ENCODE measurements around the gene CDH13. TPM values are rescaled to one million over a fixed set of nuclear protein-coding genes. Genes with fewer than 3 reads are reported as not detected.
"Not testable (repeated sequence)": the region's sequence is repeated elsewhere in the genome, so short reads cannot be mapped to it uniquely, and the experiment has no call there.

Gene CDH13
- total and polyA plus RNA-seq, 2 donors (not counting 3 experiments of a cell fraction or from before 2014, with no cell fraction given): 96.6 to 124 TPM

DNA sequence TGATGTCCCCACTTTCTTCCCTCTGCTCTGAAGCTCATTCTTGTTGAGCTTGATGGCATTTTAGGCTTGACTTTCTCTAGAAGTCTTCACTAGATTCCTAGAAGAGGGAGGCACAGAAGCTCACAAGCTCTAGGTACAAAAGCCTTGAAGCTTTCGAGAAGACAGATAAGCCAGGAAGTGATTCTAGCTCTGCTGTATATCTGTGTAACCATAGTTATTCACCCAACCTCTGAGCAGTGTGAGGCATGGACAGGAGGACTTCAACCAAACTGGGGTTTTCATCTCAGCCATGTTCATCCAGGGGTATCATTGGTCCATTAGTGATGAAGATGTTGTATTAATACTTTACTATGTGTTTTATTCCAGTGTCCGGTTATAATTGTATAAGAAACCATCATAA lies 299.7 kb downstream of the CDH13 start:
- BruUV-seq (replicated peaks): no TSS peak
- DNase-seq (ENCODE audit: low read depth, low spot score) (no peak), FAIRE-seq (no peak)
- H3K9me3 ChIP-seq (replicated peaks; ENCODE audit: control insufficient read depth, insufficient read depth, low read length): no peaks in the 10 kb centered on the region
- no peak overlapping the region for H3K9ac ChIP-seq (replicated peaks; ENCODE audit: extremely low read depth, insufficient read depth, low read length)
- no peaks in the 10 kb centered on the region for H3K4me1 ChIP-seq (ENCODE audit: control insufficient read depth, extremely low read depth, insufficient read depth, low read length)
- intact Hi-C loops (cut with micrococcal nuclease) (no loop called here), dilution Hi-C loops (cut with MboI; ENCODE audit: extremely low pct_ligation_motif_present, low sequenced_read_pairs) (no loop called here)
- no peak overlapping the region for H3K4me3 ChIP-seq (replicated peaks in 1 of 3; ENCODE audit: insufficient read depth in 1 of 3, low read depth in 1 of 3, low read length in 3 of 3)
- no peaks in the 10 kb centered on the region for H3K9me1 ChIP-seq (replicated peaks; ENCODE audit: control insufficient read depth, extremely low read depth, insufficient read depth, low read length)
- no peaks in the 10 kb centered on the region for H3K36me3 ChIP-seq (ENCODE audit: control insufficient read depth in 2 of 2, extremely low read depth in 1 of 2, insufficient read depth in 2 of 2, low read length in 2 of 2)
- no peak for TF ChIP-seq EZH2 (IDR thresholded peaks at IDR 0.05; ENCODE audit: borderline replicate concordance, low read depth, low read length, severe bottlenecking)
- no peak for TF ChIP-seq GATA2 (IDR thresholded peaks at IDR 0.05; ENCODE audit: insufficient read depth, insufficient read length, low read depth, low read length)
- TF ChIP-seq MYC (IDR thresholded peaks at IDR 0.05; ENCODE audit: low read depth, low read length): no peak
- TF ChIP-seq POLR2A (IDR thresholded peaks at IDR 0.05; ENCODE audit: low read depth, low read length): no peak
- TF ChIP-seq, protein P1, sequence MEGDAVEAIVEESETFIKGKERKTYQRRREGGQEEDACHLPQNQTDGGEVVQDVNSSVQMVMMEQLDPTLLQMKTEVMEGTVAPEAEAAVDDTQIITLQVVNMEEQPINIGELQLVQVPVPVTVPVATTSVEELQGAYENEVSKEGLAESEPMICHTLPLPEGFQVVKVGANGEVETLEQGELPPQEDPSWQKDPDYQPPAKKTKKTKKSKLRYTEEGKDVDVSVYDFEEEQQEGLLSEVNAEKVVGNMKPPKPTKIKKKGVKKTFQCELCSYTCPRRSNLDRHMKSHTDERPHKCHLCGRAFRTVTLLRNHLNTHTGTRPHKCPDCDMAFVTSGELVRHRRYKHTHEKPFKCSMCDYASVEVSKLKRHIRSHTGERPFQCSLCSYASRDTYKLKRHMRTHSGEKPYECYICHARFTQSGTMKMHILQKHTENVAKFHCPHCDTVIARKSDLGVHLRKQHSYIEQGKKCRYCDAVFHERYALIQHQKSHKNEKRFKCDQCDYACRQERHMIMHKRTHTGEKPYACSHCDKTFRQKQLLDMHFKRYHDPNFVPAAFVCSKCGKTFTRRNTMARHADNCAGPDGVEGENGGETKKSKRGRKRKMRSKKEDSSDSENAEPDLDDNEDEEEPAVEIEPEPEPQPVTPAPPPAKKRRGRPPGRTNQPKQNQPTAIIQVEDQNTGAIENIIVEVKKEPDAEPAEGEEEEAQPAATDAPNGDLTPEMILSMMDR (IDR thresholded peaks at IDR 0.05; ENCODE audit: extremely low read depth in 1 of 2, insufficient read depth in 1 of 2, low read depth in 1 of 2, low read length in 2 of 2): no peak
- no peak for TF ChIP-seq FOS (IDR thresholded peaks at IDR 0.05; ENCODE audit: borderline replicate concordance, insufficient read depth, low read length)
- TF ChIP-seq, protein P2, sequence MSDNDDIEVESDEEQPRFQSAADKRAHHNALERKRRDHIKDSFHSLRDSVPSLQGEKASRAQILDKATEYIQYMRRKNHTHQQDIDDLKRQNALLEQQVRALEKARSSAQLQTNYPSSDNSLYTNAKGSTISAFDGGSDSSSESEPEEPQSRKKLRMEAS (IDR thresholded peaks at IDR 0.05; ENCODE audit: insufficient read depth, insufficient read length): no peak
- no peak for TF ChIP-seq POLR2AphosphoS5 (IDR thresholded peaks at IDR 0.05; ENCODE audit: insufficient read depth, low read depth, low read length)
- no peak for TF ChIP-seq JUN (IDR thresholded peaks at IDR 0.05; ENCODE audit: borderline replicate concordance, insufficient read depth, insufficient read length, low read depth)
- H4K20me1 ChIP-seq (replicated peaks; ENCODE audit: control insufficient read depth, extremely low read depth, insufficient read depth, low read length): no peaks in the 10 kb centered on the region
- no peak overlapping the region for H3K27ac ChIP-seq (ENCODE audit: insufficient read depth, low read depth, low read length)
- H3K4me2 ChIP-seq (ENCODE audit: insufficient read depth, low read length): no peak overlapping the region
- POLR2A ChIA-PET: no interaction called here
- H3K79me2 ChIP-seq (ENCODE audit: control insufficient read depth, insufficient read depth, low read length): no peaks in the 10 kb centered on the region
- H3K27me3 ChIP-seq (ENCODE audit: control insufficient read depth in 2 of 2, insufficient read depth in 2 of 2, low read length in 2 of 2): no peaks in the 10 kb centered on the region
- H2AFZ ChIP-seq (ENCODE audit: low read depth, low read length): no peak overlapping the region
- CTCF ChIA-PET: interaction anchor here (1.6 kb wide), 1 partner anchor 27 kb away, joined by 4 read pairs; no protein-coding TSS in a partner anchor

DNA sequence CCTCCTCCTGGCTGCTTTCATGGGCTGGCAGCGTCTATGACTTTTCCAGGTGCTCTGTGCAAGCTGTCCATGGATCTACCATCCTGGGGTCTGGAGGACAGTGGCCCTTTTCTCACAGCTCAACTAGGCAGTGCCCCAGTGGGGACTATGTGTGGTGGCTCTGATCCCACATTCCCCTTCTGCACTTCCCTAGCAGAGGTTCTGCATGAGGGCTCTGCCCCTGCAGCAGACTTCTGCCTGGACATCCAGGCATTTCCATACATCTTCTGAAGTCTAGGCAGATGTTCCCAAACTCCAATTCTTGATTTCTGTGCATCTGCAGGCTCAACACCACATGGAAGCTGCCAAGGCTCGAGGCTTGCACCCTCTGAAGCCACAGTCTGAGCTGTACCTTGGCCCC lies 307.2 kb downstream of the CDH13 start:
- peaks cover 27% of the 10 kb centered on the region for H3K4me1 ChIP-seq (ENCODE audit: control insufficient read depth, extremely low read depth, insufficient read depth, low read length)
- intact Hi-C loops (cut with micrococcal nuclease); H2AFZ ChIP-seq (ENCODE audit: low read depth, low read length); DNase-seq (ENCODE audit: low read depth, low spot score); H3K27me3 ChIP-seq (ENCODE audit: control insufficient read depth in 2 of 2, insufficient read depth in 2 of 2, low read length in 2 of 2); H4K20me1 ChIP-seq (replicated peaks; ENCODE audit: control insufficient read depth, extremely low read depth, insufficient read depth, low read length); BruUV-seq (replicated peaks); POLR2A ChIA-PET; dilution Hi-C loops (cut with MboI; ENCODE audit: extremely low pct_ligation_motif_present, low sequenced_read_pairs); H3K27ac ChIP-seq (ENCODE audit: insufficient read depth, low read depth, low read length); H3K9me1 ChIP-seq (replicated peaks; ENCODE audit: control insufficient read depth, extremely low read depth, insufficient read depth, low read length); H3K9me3 ChIP-seq (replicated peaks; ENCODE audit: control insufficient read depth, insufficient read depth, low read length); FAIRE-seq; H3K36me3 ChIP-seq (ENCODE audit: control insufficient read depth in 2 of 2, extremely low read depth in 1 of 2, insufficient read depth in 2 of 2, low read length in 2 of 2); H3K4me2 ChIP-seq (ENCODE audit: insufficient read depth, low read length); CTCF ChIA-PET; H3K79me2 ChIP-seq (ENCODE audit: control insufficient read depth, insufficient read depth, low read length); H3K9ac ChIP-seq (replicated peaks; ENCODE audit: extremely low read depth, insufficient read depth, low read length); H3K4me3 ChIP-seq (replicated peaks in 1 of 3; ENCODE audit: insufficient read depth in 1 of 3, low read depth in 1 of 3, low read length in 3 of 3): not testable (repeated sequence)

All from endothelial cell of umbilical vein (primary cell).